Testis (tissue), 5 donors: ENCODE data around the gene DENND1C. TPM values are rescaled to one million over a fixed set of nuclear protein-coding genes. Genes with fewer than 3 reads are reported as not detected.

Source experiments
- DNase-seq: peaks from one replicate; pipeline ENCODE4 v3.0.0-alpha.2; 2019
- H3K27ac ChIP-seq, 2 donors: fragments of 200-600 bp; sonication (generic); one replicate each; pipeline ENCODE4 v1.5.1; 2019
- H3K27me3 ChIP-seq: fragments of 200-600 bp; sonication (generic); one replicate; pipeline ENCODE4 v1.5.1; 2019
- H3K36me3 ChIP-seq: fragments of 200-600 bp; sonication (generic); one replicate; pipeline ENCODE4 v1.5.1; 2017; ENCODE audit warnings: low read depth; ENCODE audit errors: missing control alignments
- H3K4me1 ChIP-seq: fragments of 200-600 bp; sonication (generic); one replicate; pipeline ENCODE4 v1.5.1; 2019
- H3K4me3 ChIP-seq, 2 donors: fragments of 200-600 bp; sonication (generic); one replicate each; pipeline ENCODE4 v1.5.1; 2017 to 2019
- H3K9me3 ChIP-seq: fragments of 200-600 bp; sonication (generic); one replicate; pipeline ENCODE4 v1.5.1; 2017
- POLR2A ChIP-seq: fragments of 450-650 bp; IDR thresholded peaks from one replicate; pipeline ENCODE4 v1.6.1; 2017; ENCODE audit warnings: antibody characterized with exemption, mild to moderate bottlenecking, moderate library complexity
- WGBS, 2 donors: methylation state at CpG; one replicate each; pipeline ENCODE4 v1.1.5; 2018; 5-methylcytosine and 5-hydroxymethylcytosine counted together
- intact Hi-C: fragments of 100-400 bp; cut with DNase I; formaldehyde crosslinking; loops from one replicate; pipeline ENCODE4 v1.15.1; 2023; ENCODE audit warnings: low total_unique reads
- long read RNA-seq, 2 donors: transcript quantifications; one replicate each; lab custom pipeline, GENCODE V29; 2026
- polyA plus RNA-seq: library from polyadenylated mRNA; stranded (reverse); fragments of 350-450 nt; fragmentation: Illumina TruSeq; extraction: RNeasy Lipid Tissue Mini Kit (QIAGEN cat#74804); gene quantifications from one replicate; pipeline ENCODE4 v1.2.3, GENCODE V29; 2014; ENCODE audit warnings: low read depth, low replicate concordance; ENCODE audit not compliant: insufficient read depth
- total RNA-seq, 2 donors: library from RNA; depleted of rRNA; stranded (reverse); fragments of >200 nt; gene quantifications; one replicate each; pipeline ENCODE4 v1.2.3, GENCODE V29; 2016
- TF ChIP-seq, protein P1 (sequence below), 3 experiments: fragments of 450-650 bp in 2 of 3; fragments of 200-600 bp in 1 of 3; sonication (generic) in 1 of 3; IDR thresholded peaks; one replicate each; pipeline ENCODE4 v1.5.1; 2016 to 2019; ENCODE audit warnings: antibody characterized with exemption in 3 of 3, mild to moderate bottlenecking in 2 of 3, moderate library complexity in 1 of 3

The DENND1C gene
- 1 to 10 TPM; 1.9 to 3.2 TPM for total RNA-seq
- 2.9 TPM for polyA plus RNA-seq
- long read RNA-seq, donor 1, result 0 reads
- long read RNA-seq, donor 2, result 0 reads

- WGBS, 2 donors, result 45 to 66% methylated on average over 22 to 24 of the region's 24 CpGs
- TF ChIP-seq POLR2A, result no peak
- TF ChIP-seq, protein P1, sequence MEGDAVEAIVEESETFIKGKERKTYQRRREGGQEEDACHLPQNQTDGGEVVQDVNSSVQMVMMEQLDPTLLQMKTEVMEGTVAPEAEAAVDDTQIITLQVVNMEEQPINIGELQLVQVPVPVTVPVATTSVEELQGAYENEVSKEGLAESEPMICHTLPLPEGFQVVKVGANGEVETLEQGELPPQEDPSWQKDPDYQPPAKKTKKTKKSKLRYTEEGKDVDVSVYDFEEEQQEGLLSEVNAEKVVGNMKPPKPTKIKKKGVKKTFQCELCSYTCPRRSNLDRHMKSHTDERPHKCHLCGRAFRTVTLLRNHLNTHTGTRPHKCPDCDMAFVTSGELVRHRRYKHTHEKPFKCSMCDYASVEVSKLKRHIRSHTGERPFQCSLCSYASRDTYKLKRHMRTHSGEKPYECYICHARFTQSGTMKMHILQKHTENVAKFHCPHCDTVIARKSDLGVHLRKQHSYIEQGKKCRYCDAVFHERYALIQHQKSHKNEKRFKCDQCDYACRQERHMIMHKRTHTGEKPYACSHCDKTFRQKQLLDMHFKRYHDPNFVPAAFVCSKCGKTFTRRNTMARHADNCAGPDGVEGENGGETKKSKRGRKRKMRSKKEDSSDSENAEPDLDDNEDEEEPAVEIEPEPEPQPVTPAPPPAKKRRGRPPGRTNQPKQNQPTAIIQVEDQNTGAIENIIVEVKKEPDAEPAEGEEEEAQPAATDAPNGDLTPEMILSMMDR (IDR thresholded peaks at IDR 0.05), result peak in 1 of 3 experiments; percentile 32
- no peak within 1 kb of the TSS for H3K4me3 ChIP-seq
- no peaks in the 10 kb centered on the region for H3K9me3 ChIP-seq
- H3K27me3 ChIP-seq, result no peaks in the 10 kb centered on the region
- intact Hi-C loops, result no loop called here
- H3K36me3 ChIP-seq, result no peaks in the 10 kb centered on the region
- peak; percentile 40 for DNase-seq
- H3K4me1 ChIP-seq, result no peaks in the 10 kb centered on the region
- H3K27ac ChIP-seq, result no peak within 1 kb of the TSS
Observed at GRCh38 chr19:6481541-6482342, at the start of gene DENND1C. Gene DENND1C (minus strand): TSS chr19:6481787. CDS start chr19:6481695, 92 bp downstream.

DNA sequence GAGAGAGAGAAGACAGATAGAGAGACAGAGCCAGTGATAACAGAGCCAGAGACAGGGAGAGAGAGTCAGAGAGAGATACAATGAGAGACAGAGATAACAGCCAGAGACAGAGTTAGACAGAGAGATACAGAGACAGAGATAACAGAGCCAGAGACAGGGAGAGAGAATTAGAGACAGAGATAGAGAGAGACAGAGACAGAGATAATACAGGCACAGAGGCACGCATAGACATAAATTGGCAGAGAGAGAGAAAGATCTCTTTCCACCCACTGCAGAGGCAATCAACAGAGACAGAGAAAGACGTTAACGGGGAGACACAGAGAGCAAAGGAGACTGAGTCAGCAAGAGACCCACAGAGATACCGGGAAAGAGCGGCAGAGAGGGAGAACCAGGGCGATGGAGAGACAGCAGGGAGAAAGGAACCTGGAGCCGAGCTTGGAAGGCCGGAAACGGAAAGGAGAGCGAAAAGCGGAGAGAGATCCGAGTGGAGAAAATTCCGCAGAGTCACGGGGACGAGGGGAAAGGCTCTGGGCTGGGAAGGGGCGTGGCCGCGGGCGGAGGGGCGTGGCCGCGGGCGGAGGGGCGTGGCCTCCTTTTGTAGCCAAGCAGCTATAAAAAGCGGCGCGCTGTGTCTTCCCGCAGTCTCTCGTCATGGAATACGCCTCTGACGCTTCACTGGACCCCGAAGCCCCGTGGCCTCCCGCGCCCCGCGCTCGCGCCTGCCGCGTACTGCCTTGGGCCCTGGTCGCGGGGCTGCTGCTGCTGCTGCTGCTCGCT lies 49.0 kb upstream of the DENND1C start, which contains the start of gene TNFSF9:
Gene TNFSF9, plus strand, starts transcription at position 641 of the 777 bp plus-strand sequence. Its CDS starts 11 bp downstream, at position 652.
- 1 to 2% methylated on average over 18 to 41 of the region's 44 CpGs for WGBS, 2 donors
- DNase-seq, result peak; percentile 95
- Histone ChIP-seq H3K4me3 (peak within 1 kb of the TSS; percentile 32 to 60), H3K4me1 (peaks cover 9% of the 10 kb centered on the region), H3K9me3 (no peaks in the 10 kb centered on the region), H3K27ac (peak within 1 kb of the TSS; percentile 53 to 55), H3K27me3 (no peaks in the 10 kb centered on the region), H3K36me3 (no peaks in the 10 kb centered on the region)
- intact Hi-C loops, result no loop called here
- TF ChIP-seq POLR2A, result peak; percentile 87
- TF ChIP-seq, protein P1 (IDR thresholded peaks at IDR 0.05), result no peak

GRCh38 chr19:6529937-6530385 lies 48.4 kb upstream of the DENND1C start:
- WGBS, 2 donors, result 62 to 65% methylated on average over 2 of the region's 2 CpGs
- Histone ChIP-seq H3K27ac (peak overlapping the region in 1 of 2 donors; percentile 53), H3K4me1 (peaks cover 9% of the 10 kb centered on the region), H3K9me3 (no peaks in the 10 kb centered on the region), H3K27me3 (no peaks in the 10 kb centered on the region), H3K36me3 (no peaks in the 10 kb centered on the region), H3K4me3 (peak overlapping the region in 1 of 2 donors; percentile 60)
- no peak for DNase-seq
- intact Hi-C loops, result no loop called here
- TF ChIP-seq POLR2A, result no peak
- TF ChIP-seq, protein P1 (IDR thresholded peaks at IDR 0.05), result no peak

- intact Hi-C loops, result no loop called here
- WGBS, 2 donors, result 60 to 63% methylated on average over 2 of the region's 2 CpGs
- DNase-seq, result no peak
- TF ChIP-seq, protein P1 (IDR thresholded peaks at IDR 0.05), result no peak
- no peak for TF ChIP-seq POLR2A
- no peaks in the 10 kb centered on the region for H3K9me3 ChIP-seq
- no peak overlapping the region for H3K27ac ChIP-seq
- H3K27me3 ChIP-seq, result no peaks in the 10 kb centered on the region
- no peaks in the 10 kb centered on the region for H3K36me3 ChIP-seq
- no peak overlapping the region for H3K4me3 ChIP-seq
- H3K4me1 ChIP-seq, result peaks cover 9% of the 10 kb centered on the region
Observed at GRCh38 chr19:6529351-6529750, 47.8 kb upstream of the DENND1C start.
